ENCODE measurements around the gene REEP3.
"Not testable (repeated sequence)": the region's sequence is repeated elsewhere in the genome, so short reads cannot be mapped to it uniquely, and the experiment has no call there.

Gene REEP3

DNA sequence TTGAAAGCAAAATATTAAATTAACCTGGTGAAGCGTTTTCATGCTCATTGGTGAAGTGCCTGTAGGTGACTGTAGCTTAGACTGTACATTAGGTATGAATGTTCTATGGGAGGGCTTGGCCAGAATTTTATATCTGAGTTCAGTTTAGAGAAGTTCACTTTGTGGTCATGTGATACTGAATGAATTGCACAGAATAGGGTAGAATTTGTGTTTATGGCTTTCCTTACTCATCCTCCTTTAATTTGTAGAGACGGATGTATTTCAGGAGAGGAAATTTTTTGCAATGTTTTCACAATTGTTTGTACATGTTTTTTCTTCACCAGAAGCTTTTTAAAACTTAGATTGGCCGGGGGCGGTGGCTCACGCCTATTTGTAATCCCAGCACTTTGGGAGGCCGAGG lies 32.3 kb downstream of the REEP3 start:
- DNase-seq = no peak

DNA sequence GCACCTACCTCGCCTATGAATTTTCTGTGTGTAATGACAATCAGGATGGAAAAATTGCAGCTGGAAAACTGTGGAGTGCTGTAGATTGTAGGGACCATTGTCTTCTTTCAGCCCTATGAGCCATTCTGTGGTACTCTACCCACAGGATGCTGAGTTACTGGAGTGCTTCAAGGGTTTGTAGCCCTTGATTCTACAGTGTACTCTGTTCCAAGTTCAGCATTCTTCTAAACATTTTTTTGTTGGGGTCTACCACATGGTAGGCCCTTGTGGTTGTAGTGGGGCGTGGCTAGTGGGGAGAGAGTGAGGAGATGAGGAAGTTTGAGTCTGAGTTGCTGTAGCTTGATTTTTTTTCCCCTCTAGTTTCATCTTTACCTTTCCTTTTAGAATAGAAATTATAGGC lies 33.5 kb downstream of the REEP3 start:
- DNase-seq = no peak

- DNase-seq = no peak
Measured at GRCh38 chr10:63555330-63555729, 34.1 kb downstream of the REEP3 start.

GRCh38 chr10:63558132-63558784 lies 37.1 kb downstream of the REEP3 start:
- no peak for DNase-seq

DNA sequence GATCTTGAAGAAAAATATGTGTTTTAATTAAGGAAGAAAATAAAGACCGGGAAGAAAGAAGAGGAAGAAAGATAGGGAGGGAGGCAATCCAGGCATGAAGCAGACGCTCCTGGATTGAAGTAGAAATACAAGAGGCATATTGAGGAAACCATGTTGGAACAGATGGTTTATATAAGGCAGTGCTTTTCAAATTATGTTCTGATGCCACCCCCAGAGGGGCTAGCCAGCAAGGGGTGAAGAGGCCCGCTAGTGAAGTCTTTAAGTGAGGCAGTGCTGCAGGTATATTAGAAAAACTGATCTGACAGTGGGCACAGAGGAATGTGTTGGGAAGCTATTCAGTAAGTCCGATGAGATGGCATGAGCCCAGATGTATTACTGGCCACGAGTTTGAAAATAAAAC lies 40.1 kb downstream of the REEP3 start:
- no peak for DNase-seq

DNA sequence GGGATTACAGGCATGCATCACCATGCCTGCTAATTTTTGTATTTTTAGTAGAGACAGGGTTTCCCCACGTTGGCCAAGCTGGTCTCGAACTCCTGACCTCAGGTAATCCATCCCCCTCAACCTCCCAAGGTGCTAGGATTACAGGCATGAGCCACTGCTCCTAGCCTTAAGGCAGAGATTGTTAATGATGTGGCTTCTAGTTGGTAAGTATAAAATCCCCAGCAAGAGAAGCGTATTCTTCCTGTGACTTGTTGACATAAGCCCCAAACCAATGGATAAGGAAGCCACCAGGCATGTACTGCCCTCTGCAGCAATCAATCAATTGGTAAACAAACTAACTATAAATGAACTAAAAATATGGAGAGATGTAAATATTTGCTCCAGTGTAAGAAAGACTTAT lies 41.2 kb downstream of the REEP3 start:
- DNase-seq = no peak

GRCh38 chr10:63562857-63563256 lies 41.7 kb downstream of the REEP3 start:
- DNase-seq = no peak

- no peak for DNase-seq
Measured at GRCh38 chr10:63563623-63564022, 42.4 kb downstream of the REEP3 start.

GRCh38 chr10:63564731-63565130 lies 43.5 kb downstream of the REEP3 start:
- DNase-seq = not testable (repeated sequence)

DNA sequence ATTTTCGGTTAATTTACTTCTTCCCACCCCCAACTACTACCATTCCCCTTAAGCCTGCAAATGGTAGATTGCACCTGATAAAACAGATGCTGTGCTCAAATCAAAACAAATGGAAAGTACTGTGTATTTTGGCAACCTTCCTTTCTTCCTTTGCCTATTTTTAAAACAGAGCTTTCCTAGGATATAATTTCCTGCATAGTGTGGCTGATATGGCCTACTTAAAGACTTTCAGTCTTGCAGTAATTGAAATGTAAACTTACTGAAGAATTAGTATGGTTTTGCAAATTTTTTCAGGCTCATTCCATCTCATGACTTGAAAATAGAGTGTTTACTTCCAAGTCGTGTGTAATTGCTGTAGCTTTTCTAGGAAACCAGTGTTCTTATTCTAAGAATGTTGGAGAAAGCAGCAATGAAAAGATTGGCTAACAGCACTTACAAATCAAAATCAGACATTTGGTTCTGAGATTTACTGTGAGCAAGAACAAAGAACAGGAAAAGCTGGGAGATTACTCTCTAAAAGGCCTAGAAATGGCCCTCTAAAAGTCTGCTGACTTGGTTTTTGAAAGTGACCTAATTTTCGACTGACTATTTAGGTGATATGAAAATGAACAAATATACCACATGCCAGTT lies 52.0 kb downstream of the REEP3 start:
- DNase-seq = no peak

- DNase-seq = no peak
Measured at GRCh38 chr10:63574011-63574410, 52.8 kb downstream of the REEP3 start.

DNA sequence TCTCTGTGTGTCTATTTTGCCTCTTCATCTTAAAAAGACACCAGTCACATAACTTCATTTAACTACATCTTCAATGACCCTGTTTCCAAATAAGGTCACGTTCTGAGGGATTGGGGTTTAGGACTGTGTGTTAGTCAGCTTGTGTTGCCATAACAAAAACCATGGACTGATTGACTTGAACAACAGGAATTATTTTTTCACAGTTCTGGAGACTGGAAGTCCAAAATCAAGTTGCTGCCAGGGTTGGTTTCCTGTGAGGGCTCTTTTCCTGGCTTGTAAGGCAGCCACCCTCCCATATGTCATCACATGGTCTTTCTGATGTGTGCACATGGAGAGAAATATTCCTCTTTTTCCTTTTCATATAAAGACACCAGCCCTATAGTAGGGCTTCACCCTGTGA lies 55.3 kb downstream of the REEP3 start:
- DNase-seq = no peak

GRCh38 chr10:63578501-63578900 lies 57.3 kb downstream of the REEP3 start:
- DNase-seq = no peak

DNA sequence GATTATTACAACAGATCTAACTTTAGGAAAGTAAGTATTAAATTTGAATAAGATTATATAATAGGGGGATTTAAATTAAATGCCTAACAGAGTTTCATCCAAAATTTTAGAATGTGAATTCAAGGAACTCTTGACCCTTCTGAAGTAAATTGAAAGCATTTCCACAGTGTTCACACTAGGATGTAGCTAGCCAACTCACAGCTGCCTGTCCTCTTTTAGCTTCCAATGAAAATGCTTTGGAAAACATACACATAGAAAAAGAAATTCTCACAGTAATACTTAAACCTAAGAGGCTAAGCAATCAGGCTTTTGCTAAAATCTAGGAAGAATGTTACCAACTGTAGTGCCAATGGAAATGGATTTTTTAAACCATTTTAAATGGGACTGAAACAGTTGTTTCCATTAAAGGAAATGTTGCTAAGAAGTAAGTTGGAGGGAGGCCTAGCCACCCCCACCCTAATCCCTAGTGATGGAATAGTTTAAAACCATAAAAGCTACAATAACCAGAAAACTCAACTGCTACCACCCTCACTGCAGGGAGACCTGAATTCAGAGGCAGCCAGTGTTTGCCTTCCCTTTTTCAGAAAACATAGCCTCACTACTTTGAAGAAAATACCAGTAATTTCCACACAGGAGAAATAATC lies 58.3 kb downstream of the REEP3 start:
- no peak for DNase-seq

DNA sequence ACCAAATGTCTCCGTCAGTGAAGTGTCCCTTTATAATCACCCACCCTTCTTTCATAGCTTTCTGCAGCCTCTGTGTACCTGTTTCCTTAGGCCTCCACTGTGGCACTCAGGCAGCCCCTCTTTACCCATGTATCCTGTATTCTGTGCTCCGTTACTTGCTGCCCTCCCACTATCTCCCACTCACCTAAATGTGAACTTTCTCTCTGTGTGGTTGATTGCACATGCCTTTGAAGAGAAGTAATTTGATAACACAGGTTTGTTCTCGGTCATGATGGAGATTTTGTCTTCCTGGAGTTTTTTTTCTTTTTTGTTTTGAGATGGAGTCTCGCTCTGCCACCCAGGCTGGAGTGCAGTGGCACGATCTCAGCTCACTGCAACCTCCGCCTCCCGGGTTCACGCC lies 61.5 kb downstream of the REEP3 start:
- DNase-seq = no peak

GRCh38 chr10:63583397-63583796 lies 62.2 kb downstream of the REEP3 start:
- no peak for DNase-seq

GRCh38 chr10:63583909-63584724 lies 62.9 kb downstream of the REEP3 start:
- DNase-seq = no peak

DNA sequence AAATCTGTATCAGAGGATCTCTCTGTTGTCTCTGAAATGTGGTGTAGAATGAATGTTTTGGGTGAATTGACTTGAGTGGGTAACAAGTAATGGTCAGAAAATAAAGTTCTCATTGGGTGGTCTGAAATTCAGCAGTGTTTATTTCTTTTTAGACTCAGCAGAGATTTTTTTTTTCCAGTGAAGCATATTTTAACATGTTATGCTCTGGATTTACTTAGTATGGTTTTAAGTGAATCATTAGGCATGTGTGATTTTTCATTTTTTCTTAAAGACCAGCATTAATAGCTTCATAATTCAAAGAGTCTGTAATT lies 63.5 kb downstream of the REEP3 start:
- DNase-seq = no peak

- DNase-seq = no peak
Measured at GRCh38 chr10:63585041-63585440, 63.8 kb downstream of the REEP3 start.

- DNase-seq = no peak
Measured at GRCh38 chr10:63586043-63586442, 64.8 kb downstream of the REEP3 start.

DNA sequence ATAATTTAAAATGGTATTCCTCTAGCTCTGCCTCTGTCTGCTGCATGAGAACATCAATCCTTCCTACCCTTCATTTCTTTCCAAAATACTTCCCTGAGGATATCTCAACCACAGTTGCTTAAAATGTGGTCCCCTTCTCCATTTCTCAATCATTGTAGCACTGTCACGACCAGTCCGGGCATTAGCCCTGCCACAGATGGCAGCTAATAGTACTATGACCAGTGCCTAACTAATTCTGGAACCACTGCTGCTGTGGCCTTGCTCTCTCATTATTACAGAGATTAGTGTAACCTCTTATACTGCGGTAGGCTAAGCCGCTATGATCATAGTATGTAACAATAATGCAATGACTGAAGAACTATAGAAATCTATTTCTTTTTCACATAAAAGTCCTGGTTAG lies 66.0 kb downstream of the REEP3 start:
- no peak for DNase-seq

- DNase-seq = no peak
Measured at GRCh38 chr10:63588436-63589167, 67.4 kb downstream of the REEP3 start.
